PC-9 (cell line): ENCODE data around the gene OR2C1. TPM values are rescaled to one million over a fixed set of nuclear protein-coding genes. Genes with fewer than 3 reads are reported as not detected.

ENCODE experiments used
- BruUV-seq: library from RNA; stranded (reverse); fragments of 400-500 nt; replicated peaks from 2 replicates; lab custom pipeline; 2021; lab: Mats Ljungman, UMichigan
- CTCF ChIA-PET: fragments of 300-600 bp; sonication (Branson Sonifier 250); formaldehyde crosslinking; loops from one replicate; lab custom pipeline; 2022; ENCODE audit warnings: antibody characterized with exemption; lab: Charles Lee
- POLR2A ChIA-PET: fragments of 300-600 bp; sonication (Branson Sonifier 250); formaldehyde crosslinking; loops from one replicate; lab custom pipeline; 2022; ENCODE audit warnings: antibody characterized with exemption; ENCODE audit not compliant: unreplicated experiment; lab: Charles Lee
- DNase-seq, 2 experiments: peaks; one replicate each; pipeline versions ENCODE4 v3.0.0 to v3.0.0-alpha.2; 2015 to 2022; ENCODE audit warnings: mixed read lengths in 1 of 2
- H2AFZ ChIP-seq: fragments of 200-600 bp; sonication (generic); 2 replicates; pipeline ENCODE4 v1.8.1; 2017; ENCODE audit warnings: antibody characterized with exemption
- H3F3A ChIP-seq: fragments of 200-600 bp; sonication (generic); 2 replicates; pipeline ENCODE4 v1.8.1; 2017; ENCODE audit warnings: antibody characterized with exemption, mild to moderate bottlenecking, low read depth; ENCODE audit not compliant: insufficient read depth
- H3K27ac ChIP-seq: fragments of 200-600 bp; sonication (generic); 2 replicates; pipeline ENCODE4 v1.6.1; 2016; ENCODE audit warnings: mixed run types
- H3K27me3 ChIP-seq: fragments of 200-600 bp; sonication (generic); 2 replicates; pipeline ENCODE4 v1.6.1; 2016; ENCODE audit warnings: low read depth, mixed run types; ENCODE audit not compliant: insufficient read depth
- H3K36me3 ChIP-seq: fragments of 200-600 bp; sonication (generic); 2 replicates; pipeline ENCODE4 v1.6.1; 2016; ENCODE audit warnings: low read depth, mixed run types
- H3K4me1 ChIP-seq: fragments of 200-600 bp; sonication (generic); replicated peaks from 2 replicates; pipeline ENCODE4 v1.6.1; 2016; ENCODE audit warnings: mixed run types; ENCODE audit not compliant: insufficient read depth
- H3K4me2 ChIP-seq: fragments of 200-600 bp; sonication (generic); 2 replicates; pipeline ENCODE4 v1.6.1; 2017; ENCODE audit warnings: mixed run types
- H3K4me3 ChIP-seq: fragments of 200-600 bp; sonication (generic); 2 replicates; pipeline ENCODE4 v1.6.1; 2016; ENCODE audit warnings: mixed run types
- H3K79me2 ChIP-seq: fragments of 200-600 bp; sonication (generic); 2 replicates; pipeline ENCODE4 v1.6.1; 2017; ENCODE audit warnings: low read depth, mixed run types
- H3K9me2 ChIP-seq: fragments of 200-600 bp; sonication (generic); 2 replicates; pipeline ENCODE4 v1.8.1; 2017; ENCODE audit warnings: mild to moderate bottlenecking; ENCODE audit not compliant: insufficient read depth
- H3K9me3 ChIP-seq: fragments of 200-600 bp; sonication (generic); 2 replicates; pipeline ENCODE4 v1.8.1; 2016; ENCODE audit warnings: low read depth; ENCODE audit not compliant: insufficient read depth
- H4K20me1 ChIP-seq: fragments of 200-600 bp; sonication (generic); 2 replicates; pipeline ENCODE4 v1.8.1; 2017; ENCODE audit not compliant: insufficient read depth
- EZH2 ChIP-seq: fragments of 200-600 bp; sonication (generic); IDR thresholded peaks from 2 replicates; pipeline ENCODE4 v1.8.0; 2017; ENCODE audit warnings: antibody characterized with exemption, low read depth
- intact Hi-C: fragments of 100-400 bp; cut with micrococcal nuclease; formaldehyde crosslinking; loops from one replicate; pipeline ENCODE4 v1.10.0; 2022; ENCODE audit not compliant: unreplicated experiment
- total RNA-seq: library from RNA; stranded (reverse); gene quantifications from 2 replicates; pipeline ENCODE4 v1.2.3, GENCODE V29; 2021
- TF ChIP-seq, protein P1 (sequence below): fragments of 200-600 bp; sonication (generic); conservative IDR thresholded peaks from 2 replicates; pipeline ENCODE4 v1.6.1; 2017; ENCODE audit warnings: mixed run types, antibody characterized with exemption, mild to moderate bottlenecking, moderate library complexity

OR2C1 gene
- total RNA-seq, 1 experiment from 2014 or later: not detected

GRCh38 chr16:3356118-3356517, 429 bp downstream of the OR2C1 start:
- Histone ChIP-seq H3K36me3 (no peaks in the 10 kb centered on the region), H3K4me1 (no peaks in the 10 kb centered on the region), H3K9me3 (no peaks in the 10 kb centered on the region), H2AFZ (no peak overlapping the region), H3K4me2 (no peak overlapping the region), H3K4me3 (no peak overlapping the region), H3K27me3 (peaks cover 84% of the 10 kb centered on the region), H3F3A (no peaks in the 10 kb centered on the region), H4K20me1 (no peaks in the 10 kb centered on the region), H3K9me2 (no peaks in the 10 kb centered on the region; the same call in 1 of the 2 replicates), H3K27ac (no peak overlapping the region), H3K79me2 (no peaks in the 10 kb centered on the region)
- no peak for TF ChIP-seq EZH2
- TF ChIP-seq, protein P1, sequence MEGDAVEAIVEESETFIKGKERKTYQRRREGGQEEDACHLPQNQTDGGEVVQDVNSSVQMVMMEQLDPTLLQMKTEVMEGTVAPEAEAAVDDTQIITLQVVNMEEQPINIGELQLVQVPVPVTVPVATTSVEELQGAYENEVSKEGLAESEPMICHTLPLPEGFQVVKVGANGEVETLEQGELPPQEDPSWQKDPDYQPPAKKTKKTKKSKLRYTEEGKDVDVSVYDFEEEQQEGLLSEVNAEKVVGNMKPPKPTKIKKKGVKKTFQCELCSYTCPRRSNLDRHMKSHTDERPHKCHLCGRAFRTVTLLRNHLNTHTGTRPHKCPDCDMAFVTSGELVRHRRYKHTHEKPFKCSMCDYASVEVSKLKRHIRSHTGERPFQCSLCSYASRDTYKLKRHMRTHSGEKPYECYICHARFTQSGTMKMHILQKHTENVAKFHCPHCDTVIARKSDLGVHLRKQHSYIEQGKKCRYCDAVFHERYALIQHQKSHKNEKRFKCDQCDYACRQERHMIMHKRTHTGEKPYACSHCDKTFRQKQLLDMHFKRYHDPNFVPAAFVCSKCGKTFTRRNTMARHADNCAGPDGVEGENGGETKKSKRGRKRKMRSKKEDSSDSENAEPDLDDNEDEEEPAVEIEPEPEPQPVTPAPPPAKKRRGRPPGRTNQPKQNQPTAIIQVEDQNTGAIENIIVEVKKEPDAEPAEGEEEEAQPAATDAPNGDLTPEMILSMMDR: no peak
- BruUV-seq: no TSS peak
- DNase-seq: no peak
- ChIA-PET POLR2A (no interaction called here), CTCF (no interaction called here)
- intact Hi-C loops: no loop called here

- H3K4me1 ChIP-seq: no peaks in the 10 kb centered on the region
- ChIA-PET POLR2A (no interaction called here), CTCF (no interaction called here)
Observed at GRCh38 chr16:3358871-3359270, 3.2 kb downstream of the OR2C1 start.

DNA sequence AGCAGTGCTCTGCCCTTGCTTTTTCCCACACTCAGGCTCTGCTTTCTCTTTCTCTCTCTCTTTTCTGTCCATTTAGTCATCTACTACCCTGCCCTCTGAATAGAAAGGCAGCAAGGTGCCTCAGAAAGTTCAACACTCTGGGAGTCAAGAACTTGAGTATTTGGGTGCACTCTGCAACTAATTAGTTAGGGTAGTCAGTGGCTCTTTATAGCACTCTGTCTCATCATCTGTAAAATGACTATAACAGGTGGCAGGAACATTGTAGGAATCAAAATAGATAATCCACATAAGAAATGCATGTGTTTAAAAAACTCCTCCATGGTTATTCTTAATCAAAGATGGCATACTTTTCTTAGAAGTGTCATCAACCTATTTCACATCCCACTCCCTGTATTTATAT, 7.2 kb downstream of the OR2C1 start:
- H3K36me3 ChIP-seq: no peaks in the 10 kb centered on the region
- no peaks in the 10 kb centered on the region for H3K79me2 ChIP-seq
- TF ChIP-seq EZH2: no peak
- TF ChIP-seq, protein P1: no peak
- DNase-seq: no peak
- H3K4me2 ChIP-seq: no peak overlapping the region
- BruUV-seq: no TSS peak
- no peak overlapping the region for H2AFZ ChIP-seq
- no peaks in the 10 kb centered on the region for H4K20me1 ChIP-seq
- no peak overlapping the region for H3K27ac ChIP-seq
- CTCF ChIA-PET: no interaction called here
- H3F3A ChIP-seq: no peaks in the 10 kb centered on the region
- POLR2A ChIA-PET: interaction anchor here (0.6 kb wide), 1 partner anchor 309 kb away, joined by 6 read pairs; no protein-coding TSS in a partner anchor
- no peak overlapping the region for H3K4me3 ChIP-seq
- no peaks in the 10 kb centered on the region for H3K9me3 ChIP-seq
- H3K4me1 ChIP-seq: no peaks in the 10 kb centered on the region
- no peaks in the 10 kb centered on the region for H3K9me2 ChIP-seq
- intact Hi-C loops: loop anchor here (10.0 kb wide), 1 partner anchor 92 kb away; no protein-coding TSS in a partner anchor
- H3K27me3 ChIP-seq: peaks cover 58% of the 10 kb centered on the region

More at GRCh38 chr16:3358871-3359270, 3.2 kb downstream of the OR2C1 start:
- H3K79me2 ChIP-seq: no peaks in the 10 kb centered on the region
- H4K20me1 ChIP-seq: no peaks in the 10 kb centered on the region
- peaks cover 88% of the 10 kb centered on the region for H3K27me3 ChIP-seq
- no TSS peak for BruUV-seq
- TF ChIP-seq EZH2: no peak
- TF ChIP-seq, protein P1: no peak
- H3F3A ChIP-seq: no peaks in the 10 kb centered on the region
- no peak overlapping the region for H3K27ac ChIP-seq
- no peak overlapping the region for H3K4me2 ChIP-seq
- no peak for DNase-seq
- no peak overlapping the region for H2AFZ ChIP-seq
- intact Hi-C loops: no loop called here
- H3K36me3 ChIP-seq: no peaks in the 10 kb centered on the region
- no peaks in the 10 kb centered on the region for H3K9me3 ChIP-seq
- H3K4me3 ChIP-seq: no peak overlapping the region
- H3K9me2 ChIP-seq: no peaks in the 10 kb centered on the region; the same call in 1 of the 2 replicates
